Measurements from ENCODE around the gene DYRK3.
A peak's percentile ranks its signal among the peaks of the same experiment; 100 is the strongest.

Gene DYRK3

GRCh38 chr1:206596319-206596666 lies 39.0 kb upstream of the DYRK3 start:
- Histone ChIP-seq H3K9me3 (no peaks in the 10 kb centered on the region), H3K27ac (no peak overlapping the region), H3K4me1 (ENCODE audit: control insufficient read depth in 1 of 2, insufficient read depth in 1 of 2, low read depth in 1 of 2, low read length in 1 of 2) (no peaks in the 10 kb centered on the region), H3K4me3 (ENCODE audit: low read depth in 1 of 2, low read length in 1 of 2) (no peak overlapping the region), H3K36me3 (peaks cover 47% of the 10 kb centered on the region), H3K27me3 (no peaks in the 10 kb centered on the region)
- TF ChIP-seq CTCF (IDR thresholded peaks at IDR 0.05) = no peak

GRCh38 chr1:206600527-206600926 lies 34.8 kb upstream of the DYRK3 start:
- H3K27me3 ChIP-seq = no peaks in the 10 kb centered on the region
- H3K4me1 ChIP-seq (ENCODE audit: control insufficient read depth in 1 of 2, insufficient read depth in 1 of 2, low read depth in 1 of 2, low read length in 1 of 2) = no peaks in the 10 kb centered on the region
- no peak overlapping the region for H3K27ac ChIP-seq
- no peaks in the 10 kb centered on the region for H3K9me3 ChIP-seq
- TF ChIP-seq CTCF (IDR thresholded peaks at IDR 0.05) = no peak
- H3K36me3 ChIP-seq = peaks cover 40% of the 10 kb centered on the region
- H3K4me3 ChIP-seq (ENCODE audit: low read depth in 1 of 2, low read length in 1 of 2) = no peak overlapping the region

- H3K27me3 ChIP-seq = no peaks in the 10 kb centered on the region
- peaks cover 20% of the 10 kb centered on the region for H3K36me3 ChIP-seq
- H3K9me3 ChIP-seq = no peaks in the 10 kb centered on the region
- no peak overlapping the region for H3K4me3 ChIP-seq (ENCODE audit: low read depth in 1 of 2, low read length in 1 of 2)
- no peaks in the 10 kb centered on the region for H3K4me1 ChIP-seq (ENCODE audit: control insufficient read depth in 1 of 2, insufficient read depth in 1 of 2, low read depth in 1 of 2, low read length in 1 of 2)
- no peak overlapping the region for H3K27ac ChIP-seq
- TF ChIP-seq CTCF (IDR thresholded peaks at IDR 0.05) = no peak
Measured at GRCh38 chr1:206604861-206605260, 30.5 kb upstream of the DYRK3 start.

- no peaks in the 10 kb centered on the region for H3K27me3 ChIP-seq
- H3K9me3 ChIP-seq = no peaks in the 10 kb centered on the region
- peaks cover 13% of the 10 kb centered on the region for H3K36me3 ChIP-seq
- H3K4me3 ChIP-seq (ENCODE audit: low read depth in 1 of 2, low read length in 1 of 2) = no peak overlapping the region
- H3K4me1 ChIP-seq (ENCODE audit: control insufficient read depth in 1 of 2, insufficient read depth in 1 of 2, low read depth in 1 of 2, low read length in 1 of 2) = peaks cover 5% of the 10 kb centered on the region in 2 experiments
- no peak overlapping the region for H3K27ac ChIP-seq
- no peak for TF ChIP-seq CTCF (IDR thresholded peaks at IDR 0.05)
Measured at GRCh38 chr1:206606867-206607266, 28.5 kb upstream of the DYRK3 start.

GRCh38 chr1:206608108-206608698 lies 27.1 kb upstream of the DYRK3 start:
- peaks cover 8% of the 10 kb centered on the region for H3K36me3 ChIP-seq

More at GRCh38 chr1:206608108-206608698, 27.1 kb upstream of the DYRK3 start:
- peak; percentile 49 for TF ChIP-seq CTCF (IDR thresholded peaks at IDR 0.05)
- Histone ChIP-seq H3K27ac (no peak overlapping the region), H3K4me1 (ENCODE audit: control insufficient read depth in 1 of 2, insufficient read depth in 1 of 2, low read depth in 1 of 2, low read length in 1 of 2) (peaks cover 9 to 14% of the 10 kb centered on the region in 2 experiments), H3K9me3 (no peaks in the 10 kb centered on the region), H3K27me3 (no peaks in the 10 kb centered on the region), H3K4me3 (ENCODE audit: low read depth in 1 of 2, low read length in 1 of 2) (no peak overlapping the region)
